Superior temporal gyrus (tissue), 1 donor: Measurements from ENCODE around the gene ANO4.
"Not testable (repeated sequence)": the region's sequence is repeated elsewhere in the genome, so short reads cannot be mapped to it uniquely, and the experiment has no call there.

Experiments used
- DNase-seq: peaks from one replicate; pipeline ENCODE4 v3.0.0-alpha.2; 2016; ENCODE audit errors: extremely low spot score

ANO4 gene

DNA sequence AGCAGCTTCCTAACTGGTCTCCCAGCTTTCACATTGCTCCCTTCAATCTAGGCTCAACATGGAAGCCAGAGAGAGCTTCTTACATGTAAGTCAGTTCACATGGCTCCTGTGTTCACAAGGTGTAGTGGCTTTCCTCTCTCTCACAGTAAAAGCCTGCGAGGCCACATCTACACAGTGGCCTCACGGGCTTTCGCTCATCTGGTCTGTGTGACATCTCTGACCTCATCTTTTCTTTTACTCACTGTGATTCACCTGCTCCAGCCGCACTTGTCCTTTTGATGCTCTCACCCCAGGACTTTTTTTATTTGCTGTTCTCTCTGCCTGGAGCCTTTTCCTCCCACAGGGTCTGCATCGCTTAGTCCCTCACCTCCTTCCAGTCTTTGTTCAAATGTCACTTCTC is 293.3 kb downstream of the ANO4 start:
- DNase-seq = no peak

GRCh38 chr12:101089271-101089670 is 294.7 kb downstream of the ANO4 start:
- DNase-seq = no peak

GRCh38 chr12:101090222-101090621 is 295.6 kb downstream of the ANO4 start:
- DNase-seq = not testable (repeated sequence)

- no peak for DNase-seq
These were observed 303.4 kb downstream of the ANO4 start for GRCh38 chr12:101097829-101098580.

DNA sequence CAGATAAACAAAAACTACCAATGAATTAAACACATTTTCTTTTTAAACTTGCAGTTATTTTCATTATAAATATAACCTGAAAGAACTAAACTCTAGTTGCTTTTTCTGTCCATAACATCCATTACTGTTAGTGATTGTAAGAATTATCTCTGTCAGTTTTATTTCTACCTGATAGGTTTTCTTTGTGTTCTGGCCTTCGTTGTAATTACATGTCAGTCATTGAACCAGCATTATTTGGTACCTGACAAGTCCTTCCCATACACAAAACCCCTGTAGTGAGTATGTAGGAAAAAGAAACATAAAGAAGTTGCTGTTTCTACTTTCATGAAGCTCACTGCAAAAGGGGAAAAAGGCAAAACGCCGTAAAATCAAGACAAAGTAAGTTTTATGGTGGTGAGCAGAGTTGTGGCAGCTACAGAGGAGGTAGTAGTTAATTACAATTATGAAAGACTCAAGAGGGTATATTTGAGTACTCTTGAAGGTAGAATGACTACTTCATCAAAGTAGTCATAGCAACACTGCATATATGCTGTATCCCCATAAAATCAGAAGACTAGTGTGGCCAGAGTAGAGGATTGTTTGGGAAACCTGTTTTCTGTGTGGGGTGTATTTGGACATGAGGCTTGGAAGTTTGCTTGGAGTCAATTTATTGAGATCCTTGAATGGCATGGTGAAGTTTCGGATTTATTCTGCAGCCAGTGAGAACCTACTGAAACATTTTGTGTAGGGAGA is 312.6 kb downstream of the ANO4 start:
- DNase-seq = no peak

DNA sequence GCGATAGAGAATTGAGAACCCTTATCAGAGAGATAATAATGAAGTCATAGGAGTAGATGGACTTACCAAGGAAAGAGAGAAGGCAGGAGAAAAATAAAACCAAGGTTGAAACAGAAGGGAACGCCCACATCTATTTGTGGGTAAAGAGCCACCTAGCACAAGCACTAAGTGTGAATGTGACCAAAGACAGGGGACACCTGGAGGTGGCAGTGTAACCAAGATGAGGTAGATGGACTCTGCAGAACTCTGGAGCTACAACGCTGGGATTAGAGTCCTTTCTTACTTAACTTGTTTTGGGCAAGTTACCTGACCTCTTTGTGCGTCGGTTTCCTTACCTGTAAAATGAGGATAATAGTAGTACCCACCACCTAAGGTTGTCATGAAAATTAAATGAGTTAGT is 313.6 kb downstream of the ANO4 start:
- DNase-seq = no peak

DNA sequence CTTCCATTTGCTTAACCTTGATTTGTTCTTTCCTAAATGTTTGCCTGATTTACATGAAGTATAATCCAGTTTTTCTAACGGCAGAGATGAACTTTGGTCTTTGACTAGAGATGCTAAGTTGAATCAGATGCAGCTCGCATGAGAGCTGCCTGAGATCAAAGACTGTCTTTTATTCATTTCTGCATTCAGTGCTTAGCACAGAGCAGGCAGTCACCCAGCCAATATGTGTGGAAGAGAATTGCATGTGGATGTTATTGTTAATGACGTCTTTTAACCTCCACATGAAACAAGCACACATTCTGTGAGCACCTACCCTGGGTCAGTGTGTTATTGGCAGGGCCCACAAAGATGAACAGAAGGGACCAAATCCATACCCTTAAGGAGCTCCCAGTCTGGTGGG is 316.3 kb downstream of the ANO4 start:
- peak; percentile 61 for DNase-seq

- DNase-seq = no peak
These were observed 316.9 kb downstream of the ANO4 start for GRCh38 chr12:101111441-101111840.

GRCh38 chr12:101115326-101115725 is 320.8 kb downstream of the ANO4 start:
- DNase-seq = no peak

DNA sequence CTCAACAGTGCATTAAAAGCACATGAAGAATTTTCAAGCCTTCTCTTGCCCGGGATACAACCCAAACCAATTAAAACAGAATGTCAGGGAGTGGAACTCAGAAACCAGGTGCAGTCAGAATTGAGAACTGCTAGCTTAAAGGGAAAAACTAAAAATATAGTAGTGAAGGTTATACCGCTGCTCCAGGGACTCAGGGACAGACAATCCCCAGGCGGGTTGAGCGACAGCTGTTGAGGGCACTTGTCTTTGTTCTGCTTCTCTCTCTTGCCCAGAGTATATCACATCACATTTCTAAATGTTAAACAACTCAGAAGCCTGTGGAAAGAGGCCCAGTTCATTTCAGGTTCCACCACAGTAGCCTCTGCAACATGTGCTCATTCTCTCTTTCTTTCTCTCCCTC is 322.3 kb downstream of the ANO4 start:
- DNase-seq = no peak

- no peak for DNase-seq
These were observed 323.3 kb downstream of the ANO4 start for GRCh38 chr12:101117842-101118241.

- DNase-seq = no peak
These were observed 333.1 kb downstream of the ANO4 start for GRCh38 chr12:101127521-101128219.

GRCh38 chr12:101145777-101146431 is 351.3 kb downstream of the ANO4 start:
- DNase-seq = not testable (repeated sequence)

DNA sequence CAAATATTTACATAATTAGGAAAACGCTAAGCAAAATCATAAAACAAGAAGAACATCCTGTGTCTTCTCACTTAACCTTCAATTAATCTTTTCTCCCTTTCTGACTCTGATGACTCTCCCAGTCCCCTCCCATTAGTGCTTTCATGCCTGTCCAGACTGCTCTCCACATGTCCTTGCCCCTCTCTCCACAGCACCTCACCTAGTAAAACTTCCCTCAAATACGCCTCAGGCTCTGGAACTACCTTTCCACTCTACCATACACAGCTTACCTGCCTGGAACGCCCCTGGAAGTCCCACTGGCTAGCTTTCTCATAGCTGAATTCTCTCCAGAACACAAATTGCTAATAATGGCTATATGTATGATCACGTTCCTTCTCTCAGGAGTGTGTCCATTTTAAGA is 370.7 kb downstream of the ANO4 start:
- DNase-seq = no peak

DNA sequence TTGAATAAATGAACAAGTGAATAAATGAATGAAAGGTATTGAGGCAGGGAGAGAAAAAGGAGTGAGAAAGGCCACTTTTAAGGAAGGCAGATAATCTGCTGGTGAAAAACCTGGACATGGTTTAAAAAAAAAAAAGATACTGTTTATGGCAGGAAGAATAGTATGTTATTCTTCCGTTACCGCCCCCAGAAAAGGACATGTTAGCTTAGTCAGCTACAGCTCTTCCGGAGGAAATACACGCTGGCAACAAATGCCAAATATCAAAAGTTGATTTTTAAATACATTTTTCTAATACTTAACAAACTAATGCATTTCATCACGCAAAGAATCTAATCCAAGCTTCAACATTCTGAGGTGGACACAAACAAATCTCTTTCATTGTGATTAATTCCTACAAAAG is 372.3 kb downstream of the ANO4 start:
- no peak for DNase-seq

DNA sequence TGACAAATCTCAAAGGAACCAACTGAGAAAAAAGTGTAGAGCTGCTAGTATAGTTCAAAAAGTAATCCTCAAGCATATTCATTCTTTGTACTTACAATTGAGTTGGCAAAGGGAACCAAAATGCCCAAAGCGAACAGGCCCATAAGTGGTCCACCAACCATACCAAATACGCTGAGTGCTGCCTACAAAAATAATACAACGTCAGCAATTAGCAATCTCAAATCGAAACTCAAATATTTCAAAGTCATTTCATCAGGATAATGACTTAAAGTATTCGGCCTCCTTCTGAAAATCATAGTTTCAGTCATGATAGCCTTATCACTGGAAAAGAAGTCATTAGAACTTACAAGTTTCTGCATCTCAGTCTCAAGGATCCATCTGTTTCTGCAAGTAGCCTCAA is 373.4 kb downstream of the ANO4 start:
- no peak for DNase-seq

GRCh38 chr12:101172316-101172715 is 377.7 kb downstream of the ANO4 start:
- DNase-seq = no peak

GRCh38 chr12:101173197-101173749 is 378.7 kb downstream of the ANO4 start:
- DNase-seq = no peak

GRCh38 chr12:101174541-101174940 is 380.0 kb downstream of the ANO4 start:
- no peak for DNase-seq
